ENCODE measurements around the gene DUSP7.
A peak's percentile ranks its signal among the peaks of the same experiment; 100 is the strongest.

The DUSP7 gene, protein sequence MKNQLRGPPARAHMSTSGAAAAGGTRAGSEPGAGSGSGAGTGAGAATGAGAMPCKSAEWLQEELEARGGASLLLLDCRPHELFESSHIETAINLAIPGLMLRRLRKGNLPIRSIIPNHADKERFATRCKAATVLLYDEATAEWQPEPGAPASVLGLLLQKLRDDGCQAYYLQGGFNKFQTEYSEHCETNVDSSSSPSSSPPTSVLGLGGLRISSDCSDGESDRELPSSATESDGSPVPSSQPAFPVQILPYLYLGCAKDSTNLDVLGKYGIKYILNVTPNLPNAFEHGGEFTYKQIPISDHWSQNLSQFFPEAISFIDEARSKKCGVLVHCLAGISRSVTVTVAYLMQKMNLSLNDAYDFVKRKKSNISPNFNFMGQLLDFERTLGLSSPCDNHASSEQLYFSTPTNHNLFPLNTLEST

DNA sequence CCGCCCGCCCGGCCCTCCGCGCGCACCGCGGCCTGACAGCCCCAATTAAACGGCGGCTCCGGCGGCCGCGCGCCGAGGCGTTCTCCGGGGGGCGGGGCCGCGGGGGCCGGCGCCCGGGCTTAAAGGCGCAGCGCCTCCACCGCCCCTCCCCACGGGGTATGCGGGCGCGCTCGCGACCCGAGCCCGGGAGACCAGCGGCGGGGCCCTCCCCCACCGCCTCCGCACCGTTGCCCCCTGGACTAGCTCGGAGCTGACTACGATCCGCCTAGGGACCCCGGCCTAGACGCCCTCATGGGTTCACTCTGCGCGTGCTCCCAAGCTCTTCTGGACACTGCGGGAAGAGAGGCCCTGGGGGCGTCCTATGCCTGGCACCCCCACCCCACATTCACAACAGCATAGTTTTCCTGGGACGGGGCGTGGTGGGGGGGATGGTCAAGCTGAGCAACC, at the start of gene DUSP7:
Gene DUSP7 (minus strand): TSS at position 51 of the 447 bp plus-strand sequence. CDS start 205 bp downstream, outside the sequence.
- DNase-seq (ENCODE audit: low spot score): peak; percentile 74

DNA sequence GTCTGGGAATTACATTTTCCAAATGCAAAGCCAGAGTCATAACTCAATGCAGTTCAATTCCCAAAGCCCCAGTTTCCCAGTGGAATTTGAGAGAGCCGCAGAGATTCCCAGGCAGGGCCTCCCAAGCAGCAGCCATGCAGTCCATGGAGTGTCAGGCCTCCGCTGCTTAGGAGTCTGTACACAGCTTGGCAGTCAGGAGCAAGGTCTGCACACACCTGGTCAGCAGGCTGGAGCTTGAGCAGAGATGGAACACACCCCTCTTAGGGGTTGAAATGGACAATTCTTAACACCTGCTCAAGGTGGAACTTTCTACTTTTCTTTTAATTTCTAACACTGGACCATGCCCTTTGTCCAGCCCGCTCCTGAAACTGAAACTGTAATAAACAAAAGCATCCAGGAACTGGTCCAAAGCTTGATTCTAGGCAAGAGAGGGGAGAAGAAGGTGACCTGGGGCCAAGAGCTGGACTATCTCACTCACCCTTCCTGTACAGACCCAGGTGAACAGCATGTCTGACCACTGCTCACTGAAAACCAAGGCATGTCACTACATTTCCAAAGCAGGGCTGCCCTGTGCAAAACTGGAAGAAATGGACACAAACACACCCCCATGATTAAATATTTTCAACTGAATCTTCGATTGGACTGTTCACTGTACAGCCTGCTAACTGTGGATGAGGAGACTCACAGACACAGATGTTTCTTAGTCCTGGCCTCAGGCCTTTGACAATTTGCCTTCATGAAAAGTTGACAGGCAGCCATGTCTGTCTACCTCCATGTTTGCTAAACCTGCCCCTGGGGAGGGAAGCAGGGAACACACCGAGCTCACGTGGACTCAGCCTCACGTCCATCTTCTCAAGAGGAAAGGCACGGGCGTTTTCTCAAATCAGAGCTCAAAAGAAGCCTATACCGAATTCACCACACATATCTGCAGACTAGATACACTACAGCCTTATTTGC, 48.6 kb upstream of the DUSP7 start:
- DNase-seq (ENCODE audit: low spot score): no peak

DNA sequence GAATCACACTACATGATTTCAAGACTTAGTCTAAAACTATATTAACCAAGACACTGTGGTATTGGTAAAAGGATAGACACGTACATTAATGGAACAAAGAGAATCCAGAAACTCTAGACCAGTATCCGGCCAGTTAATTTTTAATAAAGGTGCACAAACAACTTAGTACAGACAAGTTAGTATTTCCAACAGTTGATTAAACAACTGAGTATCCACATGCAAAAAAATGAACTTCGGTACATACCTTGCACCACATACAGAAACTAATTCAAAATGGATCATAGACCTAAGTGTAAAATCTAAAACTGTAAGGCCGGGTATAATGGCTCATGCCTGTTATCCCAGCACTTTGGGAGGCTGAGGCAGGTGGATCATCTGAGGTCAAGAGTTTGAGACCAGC, 46.6 kb upstream of the DUSP7 start:
- DNase-seq (ENCODE audit: low spot score): no peak

DNA sequence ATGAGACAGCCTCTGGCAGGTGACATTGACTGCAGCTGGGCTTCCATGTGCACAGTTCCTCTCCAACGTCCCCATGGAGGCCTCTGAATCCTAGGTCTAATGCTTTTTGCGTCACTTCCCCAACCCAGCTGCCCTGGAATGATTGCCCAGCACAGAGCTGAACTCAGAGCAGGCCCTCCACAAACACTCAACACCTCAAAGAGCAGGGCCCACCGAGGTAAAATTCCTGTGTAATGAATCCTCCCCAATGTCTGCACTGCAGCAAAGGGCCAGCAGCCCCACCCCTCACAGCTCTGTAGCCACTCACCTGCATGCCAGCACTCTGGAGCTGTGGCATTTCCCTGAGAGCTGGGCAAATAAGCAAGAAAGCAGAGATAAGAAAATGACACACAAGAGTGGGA, 42.6 kb upstream of the DUSP7 start:
- DNase-seq (ENCODE audit: low spot score): no peak

DNA sequence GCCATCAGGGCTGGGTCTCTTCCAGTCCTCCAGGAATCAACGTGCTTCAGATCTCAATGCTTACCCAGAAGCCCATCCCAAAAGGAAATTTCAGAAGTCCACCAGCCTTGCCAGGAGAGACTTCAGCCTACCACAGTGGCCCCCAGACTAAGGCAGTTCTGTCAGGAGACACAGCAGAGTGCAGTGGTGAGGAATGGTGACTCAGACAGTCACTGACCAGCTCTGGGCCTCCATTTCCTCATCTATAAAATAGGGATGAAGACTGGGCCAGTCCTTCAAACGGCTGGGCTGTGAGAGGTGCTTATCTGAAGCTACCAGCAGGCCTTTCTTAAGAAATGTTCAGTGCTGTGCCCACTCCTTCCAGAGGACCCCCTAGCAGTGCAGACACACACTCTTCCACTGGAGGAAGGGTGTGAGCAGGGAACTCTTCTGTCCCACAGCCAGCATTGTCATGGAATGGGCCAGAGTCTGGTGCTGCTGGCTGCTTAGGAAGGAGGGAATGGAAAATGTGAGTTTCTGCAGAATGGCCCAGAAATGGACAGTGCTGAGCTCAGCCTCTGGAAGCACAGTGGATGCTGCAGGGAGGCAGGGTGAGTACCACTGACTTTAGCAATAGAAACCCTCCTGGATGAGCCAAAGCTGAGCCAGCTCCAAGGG, 41.6 kb upstream of the DUSP7 start:
- DNase-seq (ENCODE audit: low spot score): no peak

DNA sequence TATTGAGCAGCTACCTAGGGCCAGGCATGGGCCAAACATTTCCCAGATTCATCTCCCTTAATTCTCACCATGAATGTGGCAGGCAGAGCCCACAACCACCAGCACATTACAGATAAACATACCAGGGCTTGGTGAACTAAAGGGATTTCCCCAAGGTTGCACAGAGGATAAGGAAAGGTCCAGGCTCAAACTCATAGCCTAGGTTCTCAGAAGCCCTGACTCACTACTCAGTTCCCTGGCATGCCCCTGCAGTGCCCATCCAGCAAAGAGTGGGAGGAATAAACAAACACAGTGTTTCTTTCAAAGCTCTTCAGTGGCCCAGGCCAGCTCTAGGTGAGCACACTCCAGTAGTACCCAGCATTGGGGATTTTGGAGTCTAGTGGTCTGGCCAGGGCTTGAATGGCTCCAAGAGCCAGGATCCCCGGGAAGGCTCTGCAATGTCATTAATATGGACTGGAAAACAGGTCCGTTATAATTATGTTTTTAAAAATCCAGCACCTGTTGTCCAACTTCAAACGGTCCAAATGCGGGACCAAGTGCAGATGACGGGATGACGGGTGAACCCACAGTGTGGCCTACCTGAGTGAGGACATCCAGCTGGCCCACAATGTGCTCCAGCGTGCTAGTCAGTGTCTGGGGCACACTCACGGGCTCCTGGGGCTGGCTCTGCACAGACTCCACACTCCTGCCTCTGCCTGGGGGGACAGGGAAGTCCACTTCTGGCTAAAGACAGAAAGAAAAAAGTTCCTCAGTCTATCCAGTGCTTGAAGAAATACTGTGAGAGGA, 39.8 kb upstream of the DUSP7 start:
- no peak for DNase-seq (ENCODE audit: low spot score)

DNA sequence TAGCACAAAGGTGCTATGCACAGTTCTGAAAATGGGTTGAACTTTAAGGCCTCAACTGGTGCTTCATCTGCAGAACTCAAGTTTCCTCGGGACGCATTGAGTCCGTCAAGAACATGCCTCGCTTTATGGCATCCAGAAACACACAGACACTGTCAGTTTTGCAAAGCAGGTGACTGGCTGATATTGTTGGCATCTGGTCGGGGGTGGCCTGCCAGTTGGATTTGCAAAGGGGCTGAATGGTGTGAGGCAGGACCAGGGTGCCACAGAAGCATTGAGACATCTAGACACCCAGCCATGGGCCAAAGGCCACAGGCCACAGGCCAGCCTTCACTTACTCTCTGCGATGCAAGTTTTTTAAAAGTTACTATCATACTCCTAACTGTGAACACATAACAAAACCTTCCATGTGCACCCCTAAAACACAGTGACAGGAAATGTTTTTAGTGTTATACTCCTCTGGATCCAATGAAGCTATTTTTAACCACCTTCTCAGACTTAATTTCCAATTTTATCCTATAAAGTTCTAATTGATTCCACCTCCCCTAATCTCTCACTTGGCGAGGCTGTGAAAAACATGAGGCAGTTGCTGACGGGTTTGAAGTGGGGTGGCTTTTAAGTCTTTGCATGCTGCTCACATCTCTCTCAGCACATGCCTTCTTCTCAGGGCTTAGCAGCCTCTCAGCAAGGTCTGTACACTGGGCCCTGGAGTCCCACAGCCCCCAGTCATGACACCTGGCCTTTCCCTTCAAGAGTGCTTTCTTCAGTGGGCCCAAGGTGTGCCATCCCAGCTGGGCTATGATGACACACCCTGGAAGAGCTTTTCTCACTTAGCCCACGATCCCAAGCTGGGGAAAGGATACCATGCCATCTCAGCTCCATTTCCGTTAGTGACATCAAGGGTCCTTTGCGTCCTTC, 38.5 kb upstream of the DUSP7 start:
- no peak for DNase-seq (ENCODE audit: low spot score)

DNA sequence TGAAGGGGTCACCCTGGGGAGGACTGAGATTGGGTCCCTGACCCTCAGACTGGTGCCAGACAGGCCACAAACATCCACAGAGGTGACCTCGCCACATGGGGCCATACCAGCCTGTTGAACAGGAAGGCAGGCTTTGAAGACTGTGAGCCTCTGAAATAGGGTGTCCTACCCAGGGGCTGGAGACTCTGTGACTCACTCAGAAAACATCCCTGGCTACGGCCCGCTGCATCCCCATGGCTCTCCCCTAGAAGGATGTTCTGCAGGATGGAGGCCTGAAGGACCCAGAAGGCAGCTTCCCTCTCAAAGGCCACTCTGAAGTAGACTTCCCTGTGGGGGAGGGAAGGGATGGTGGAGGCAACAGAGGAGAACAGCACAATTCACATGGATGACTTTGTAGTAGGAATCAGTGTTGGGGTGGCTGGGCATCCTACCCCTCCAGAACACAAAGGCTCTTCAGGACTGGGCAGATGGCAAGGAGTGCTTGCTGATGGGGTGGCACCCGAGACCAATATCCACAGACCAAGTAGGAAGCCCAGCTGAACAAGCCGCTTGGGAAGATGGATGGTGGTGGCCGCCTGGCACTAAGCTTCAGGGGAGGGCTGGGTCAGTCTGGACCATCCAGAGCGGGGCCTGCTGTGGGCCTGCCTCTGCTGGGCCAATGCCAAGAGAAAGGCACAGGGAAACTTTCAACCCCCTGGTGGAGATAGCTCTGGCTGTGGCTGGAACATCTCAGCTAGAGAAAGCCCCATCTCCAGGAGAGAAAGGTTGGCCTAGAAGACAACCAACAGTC, 37.6 kb upstream of the DUSP7 start:
- DNase-seq (ENCODE audit: low spot score): no peak

DNA sequence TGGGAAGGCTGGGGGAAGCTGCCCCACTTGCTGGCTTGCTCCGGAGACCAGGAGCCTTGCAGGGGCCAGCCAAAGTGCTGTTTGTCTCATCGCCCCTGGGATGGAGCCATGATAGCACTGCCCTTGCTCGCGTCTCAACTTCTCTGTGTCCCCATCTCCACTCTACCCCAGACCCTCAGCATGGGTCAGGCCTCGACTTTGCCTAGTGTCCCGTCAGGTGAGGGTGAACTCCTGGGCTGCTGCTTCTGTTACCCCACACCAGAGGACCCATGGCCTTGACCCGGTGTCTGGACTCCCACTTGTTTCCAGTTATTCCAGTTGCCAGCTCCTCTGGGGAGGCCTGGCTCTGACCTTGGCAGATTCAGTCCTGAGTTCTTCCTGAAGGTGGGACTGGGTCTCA, 36.5 kb upstream of the DUSP7 start:
- no peak for DNase-seq (ENCODE audit: low spot score)

DNA sequence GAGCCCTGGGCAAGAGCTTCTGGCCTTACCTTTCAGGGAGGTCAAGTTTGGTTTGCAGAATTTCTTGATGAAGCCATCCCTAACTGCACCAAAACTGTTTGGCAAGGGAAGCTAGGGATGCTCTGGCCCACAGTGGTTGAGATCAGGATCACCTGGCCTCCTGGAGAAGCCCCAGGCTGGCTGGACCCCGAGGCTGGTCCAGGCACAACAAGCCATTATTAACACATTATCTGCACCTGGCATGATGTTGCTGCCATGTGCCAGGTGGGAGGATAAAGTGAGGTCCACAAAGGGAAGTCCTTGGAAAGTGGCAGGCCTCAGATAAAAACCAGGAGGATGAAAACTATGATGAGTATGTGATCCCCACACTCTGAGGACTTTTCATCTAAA, 35.9 kb upstream of the DUSP7 start:
- DNase-seq (ENCODE audit: low spot score): no peak

DNA sequence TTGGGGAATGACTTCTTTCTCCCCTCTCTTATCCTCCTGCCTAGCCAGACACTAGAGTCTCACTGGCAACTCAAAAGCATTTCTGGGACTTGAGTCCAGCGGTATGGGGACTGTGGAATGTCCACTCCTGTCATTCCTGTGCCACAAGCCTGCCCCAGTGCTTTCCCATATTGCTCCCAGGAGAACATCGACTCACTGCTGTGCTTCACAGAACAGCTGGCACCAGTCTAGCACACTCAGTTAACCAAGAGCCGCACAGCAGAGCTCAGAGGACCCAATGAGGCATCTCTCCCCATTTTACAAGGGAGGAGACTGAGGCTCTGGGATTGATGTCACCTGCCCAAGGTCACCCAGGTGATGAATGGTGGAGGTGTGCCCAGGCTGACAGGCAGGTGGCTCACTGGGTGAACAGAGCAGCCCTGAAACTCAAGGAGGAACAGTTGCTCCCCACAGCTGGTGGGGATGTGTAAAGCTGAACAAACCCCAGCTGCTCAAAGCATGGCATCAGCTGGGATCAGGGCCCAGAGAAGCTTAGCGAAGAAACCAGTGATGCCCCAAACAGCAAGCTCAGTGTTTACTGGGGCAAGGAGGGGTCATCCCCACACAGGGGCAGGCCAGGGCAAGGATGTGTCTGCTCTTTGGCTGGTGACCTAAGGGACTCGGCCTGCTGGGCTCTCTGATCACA, 35.4 kb upstream of the DUSP7 start:
- no peak for DNase-seq (ENCODE audit: low spot score)

DNA sequence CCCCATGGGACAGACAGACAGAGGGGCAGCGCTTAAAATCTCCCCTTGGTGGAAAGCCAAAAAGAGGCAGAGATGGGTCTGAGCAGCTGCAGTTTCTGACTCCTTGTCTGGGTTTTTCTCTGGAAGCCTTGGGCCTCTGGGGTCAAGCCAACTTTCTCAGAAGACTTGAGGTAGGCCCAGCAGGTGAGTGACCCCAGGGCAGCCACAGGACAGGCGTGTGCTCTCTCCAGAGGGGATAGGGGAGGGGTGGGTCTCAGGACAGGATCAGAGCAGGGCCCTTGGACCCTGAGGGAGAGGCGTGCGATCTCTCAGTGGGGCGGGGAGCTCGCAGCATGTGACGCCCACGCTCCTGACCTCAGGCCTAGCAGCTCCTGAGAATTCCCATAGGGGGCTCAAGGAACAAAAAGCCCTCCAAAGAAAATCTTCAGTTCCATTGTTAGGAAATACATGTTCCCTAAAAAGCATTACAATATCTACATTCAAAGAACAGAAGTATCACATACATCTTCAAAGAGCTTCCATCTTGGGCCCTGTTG, 34.6 kb upstream of the DUSP7 start:
- no peak for DNase-seq (ENCODE audit: low spot score)

DNA sequence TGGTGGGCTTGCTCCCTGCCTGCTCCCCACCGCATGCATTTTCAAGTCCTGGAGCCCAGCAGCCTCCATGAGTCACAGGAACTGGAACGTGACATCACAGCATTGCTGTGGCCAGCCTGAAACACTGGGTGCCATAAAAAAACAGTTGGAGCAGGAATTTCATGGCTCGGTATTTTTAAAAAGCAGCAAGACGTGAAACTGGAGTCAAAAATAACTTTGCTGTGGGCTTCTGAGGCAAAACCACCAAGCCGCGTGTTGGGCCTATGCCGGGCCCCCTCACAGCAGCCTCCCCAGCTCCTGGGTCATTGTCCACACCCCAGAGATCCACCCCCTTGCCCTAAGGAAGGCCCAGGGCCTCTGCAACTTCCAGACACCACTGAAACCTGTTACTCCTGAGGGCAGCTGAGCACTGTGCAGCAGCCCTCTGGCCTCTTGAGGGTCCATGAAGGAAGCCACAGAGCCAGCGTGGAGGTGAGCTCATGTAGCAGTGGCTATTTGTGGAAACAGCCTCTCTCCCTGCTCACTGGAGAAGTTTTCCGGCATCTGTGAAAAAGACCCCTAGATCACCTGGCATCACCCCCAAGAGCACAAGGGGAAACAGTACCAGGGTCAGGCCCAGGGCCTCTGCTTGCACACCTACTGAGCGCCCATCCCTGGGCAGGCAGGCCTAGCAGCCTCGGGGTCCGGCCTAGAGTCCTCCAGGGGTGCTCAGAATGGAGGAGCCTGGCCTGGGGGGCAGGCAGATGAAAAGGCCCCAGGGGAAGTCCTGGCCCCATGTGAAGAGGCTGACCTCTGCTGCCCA, 34.0 kb upstream of the DUSP7 start:
- DNase-seq (ENCODE audit: low spot score): no peak

DNA sequence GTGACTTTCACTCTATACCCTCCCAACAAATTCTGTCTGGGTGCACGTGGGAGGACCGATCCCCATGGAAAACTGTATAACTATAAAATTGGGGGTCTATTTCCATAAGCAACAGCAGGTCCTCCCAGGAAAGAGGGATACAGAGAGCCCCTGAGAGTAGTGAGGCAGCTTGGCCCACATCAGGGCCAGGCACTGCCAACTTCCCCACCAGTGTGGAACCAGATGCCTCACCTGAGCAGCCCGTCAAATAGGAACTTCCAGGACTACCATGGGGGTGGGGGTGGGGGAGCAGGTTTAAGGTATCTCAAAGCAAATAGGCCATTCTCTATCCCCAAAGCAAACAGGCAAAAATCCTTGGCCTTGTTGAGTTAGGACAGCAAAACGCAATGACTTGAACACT, 33.3 kb upstream of the DUSP7 start:
- DNase-seq (ENCODE audit: low spot score): no peak

DNA sequence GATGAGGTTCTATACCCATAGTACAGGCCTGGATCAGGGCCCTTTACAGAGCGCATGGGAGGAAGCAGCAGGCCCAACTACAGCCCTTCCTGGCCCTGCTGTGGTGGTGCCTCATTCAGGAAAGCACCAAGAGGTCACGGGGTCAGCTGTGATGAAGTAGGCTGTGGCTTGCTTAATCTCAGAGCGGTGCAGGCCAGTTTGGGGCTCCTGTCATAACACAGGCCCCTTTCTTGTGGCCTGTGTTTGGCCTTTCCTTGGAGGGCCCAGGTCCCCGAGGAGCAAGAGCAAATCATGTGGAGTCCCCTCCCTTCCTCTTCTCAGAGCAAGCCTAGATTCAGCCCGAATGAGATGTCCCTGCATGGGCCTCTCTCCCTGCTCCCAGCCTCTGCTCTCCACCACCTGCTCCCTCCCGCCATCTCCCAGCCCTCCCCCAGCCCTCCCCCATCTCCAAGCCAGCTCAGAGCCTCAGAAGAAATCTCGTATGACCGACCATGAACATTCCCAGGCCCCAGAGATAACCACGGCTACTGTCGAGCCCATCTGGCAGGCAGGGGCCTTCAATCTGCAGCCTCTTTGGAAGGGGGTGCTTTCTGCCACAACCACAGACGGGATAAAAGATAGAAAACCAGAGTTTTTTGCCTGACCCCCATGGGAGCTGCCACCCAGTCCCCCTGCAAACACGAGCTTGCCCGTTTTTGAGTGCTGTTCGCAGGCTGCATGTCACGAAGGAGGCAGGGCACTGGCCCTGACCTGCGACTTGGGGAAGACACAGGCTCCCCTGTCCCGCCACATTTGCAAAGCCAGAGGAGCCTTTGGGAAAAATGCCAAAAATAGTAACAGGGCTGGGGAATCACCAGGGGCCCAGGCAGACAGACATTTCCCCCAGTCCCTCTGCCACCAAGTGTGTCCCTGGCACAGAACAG, 32.3 kb upstream of the DUSP7 start:
- no peak for DNase-seq (ENCODE audit: low spot score)

DNA sequence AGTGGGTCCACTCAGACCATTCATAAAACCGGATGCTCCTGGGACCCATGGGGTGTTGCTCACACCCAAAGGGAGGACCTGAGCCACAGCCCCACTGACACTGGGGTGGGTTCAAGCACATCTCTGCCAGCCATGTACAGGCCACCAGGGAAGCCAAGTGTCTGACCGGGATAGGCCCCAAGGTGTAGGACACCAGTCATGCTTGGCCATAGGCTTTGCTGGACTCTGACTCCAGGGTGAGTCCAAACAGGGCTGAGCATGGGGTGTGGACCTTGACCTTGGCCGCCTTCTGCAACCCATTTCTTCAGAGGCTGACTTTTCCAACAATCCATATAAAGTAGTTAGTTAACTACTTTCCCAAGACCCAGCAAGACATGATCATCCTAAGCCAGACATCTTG, 31.4 kb upstream of the DUSP7 start:
- DNase-seq (ENCODE audit: low spot score): no peak
